GM19025 (cell line): ENCODE measurements around the gene OPN1MW.
"Not testable (repeated sequence)": the region's sequence is repeated elsewhere in the genome, so short reads cannot be mapped to it uniquely, and the experiment has no call there.

Source experiments
- ATAC-seq: cut with Tn5 transposase; IDR thresholded peaks from one replicate; pipeline ENCODE4 v1.9.1; 2021; ENCODE audit warnings: mild to moderate bottlenecking, low read depth, moderate library complexity; ENCODE audit not compliant: unreplicated experiment

Gene OPN1MW

DNA sequence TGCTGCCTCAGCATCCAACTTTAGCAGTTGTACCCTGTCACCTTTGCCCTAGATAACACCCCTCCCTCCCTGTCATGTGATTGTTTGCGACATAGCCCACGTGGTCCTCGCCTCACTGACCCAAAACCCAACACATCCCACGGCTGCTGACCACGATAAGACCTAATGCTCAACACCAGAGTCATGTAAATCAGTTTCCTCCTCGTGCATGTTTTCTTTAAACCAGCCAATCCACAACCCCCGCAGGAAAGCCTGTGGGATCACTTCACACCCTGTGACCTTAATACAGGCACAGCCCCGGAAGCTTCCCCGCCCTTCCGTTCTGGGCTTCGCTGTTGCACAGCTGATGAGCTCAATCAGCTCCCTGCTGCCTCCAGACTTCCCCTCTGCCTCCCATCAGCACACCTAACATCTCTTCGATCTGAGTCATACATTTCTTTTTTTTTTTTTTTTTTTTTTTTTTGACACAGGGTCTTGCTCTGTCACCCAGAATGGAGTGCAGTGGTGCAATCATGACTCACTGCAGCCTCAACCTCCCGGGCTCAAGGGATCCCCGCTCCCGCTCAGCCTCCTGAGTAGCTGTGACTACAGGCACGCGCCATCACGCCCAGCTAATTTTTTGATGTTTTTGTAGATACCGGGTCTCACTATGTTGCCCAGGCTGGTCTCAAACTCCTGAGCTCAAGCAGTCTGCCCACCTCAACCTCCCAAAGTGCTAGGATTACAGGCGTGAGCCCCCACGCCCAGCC, 27.4 kb downstream of the OPN1MW start:
- peak; percentile 78 for ATAC-seq

DNA sequence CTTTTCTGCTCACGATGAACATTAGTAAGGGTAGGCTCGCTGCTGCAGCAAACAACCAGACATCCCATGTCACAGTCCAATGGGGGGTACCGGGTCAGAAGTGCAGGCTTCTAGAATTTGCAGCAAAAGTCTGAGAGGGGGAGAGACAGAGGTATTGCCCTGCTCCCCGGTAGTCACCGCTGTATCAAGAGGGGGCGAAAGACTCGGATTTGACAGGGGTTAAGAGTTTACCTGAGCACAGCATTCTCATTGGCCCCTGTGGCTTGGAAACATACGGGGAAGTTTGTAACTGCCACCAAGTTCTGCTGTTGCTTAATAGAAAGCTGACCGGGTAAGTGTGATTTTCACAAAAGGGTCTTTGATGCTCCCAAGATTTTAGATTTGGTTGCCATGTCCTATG, 28.7 kb downstream of the OPN1MW start:
- not testable (repeated sequence) for ATAC-seq

DNA sequence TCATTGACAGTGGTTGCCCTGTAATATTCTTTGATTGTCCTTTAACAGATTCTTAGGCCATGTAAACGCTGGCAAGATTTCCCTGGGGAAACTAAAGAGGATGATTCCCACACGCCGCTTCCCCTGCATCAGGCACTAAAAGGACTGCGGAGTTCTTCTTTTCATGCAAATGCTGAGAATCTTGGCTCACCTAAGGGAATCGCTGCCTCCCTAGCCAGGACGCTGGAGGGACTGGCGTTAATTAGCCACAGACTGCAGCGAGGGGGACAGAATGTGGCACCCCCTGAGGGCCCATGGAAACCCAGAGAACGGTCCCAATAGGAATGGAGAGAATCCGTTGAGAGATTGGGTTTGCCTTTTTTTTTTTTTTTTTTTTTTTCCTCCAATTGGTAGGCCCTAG, 29.1 kb downstream of the OPN1MW start:
- ATAC-seq, result not testable (repeated sequence)

DNA sequence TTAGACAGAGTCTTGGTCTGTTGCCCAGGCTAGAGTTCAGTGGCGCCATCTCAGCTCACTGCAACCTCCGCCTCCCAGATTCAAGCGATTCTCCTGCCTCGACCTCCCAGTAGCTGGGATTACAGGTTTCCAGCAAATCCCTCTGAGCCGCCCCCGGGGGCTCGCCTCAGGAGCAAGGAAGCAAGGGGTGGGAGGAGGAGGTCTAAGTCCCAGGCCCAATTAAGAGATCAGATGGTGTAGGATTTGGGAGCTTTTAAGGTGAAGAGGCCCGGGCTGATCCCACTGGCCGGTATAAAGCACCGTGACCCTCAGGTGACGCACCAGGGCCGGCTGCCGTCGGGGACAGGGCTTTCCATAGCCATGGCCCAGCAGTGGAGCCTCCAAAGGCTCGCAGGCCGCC, 37.1 kb downstream of the OPN1MW start, which contains the start of gene OPN1MW2:
OPN1MW2 (plus strand) TSS at position 301 of the 400 bp plus-strand sequence; CDS start at position 361, 60 bp downstream.
- ATAC-seq, result not testable (repeated sequence)

DNA sequence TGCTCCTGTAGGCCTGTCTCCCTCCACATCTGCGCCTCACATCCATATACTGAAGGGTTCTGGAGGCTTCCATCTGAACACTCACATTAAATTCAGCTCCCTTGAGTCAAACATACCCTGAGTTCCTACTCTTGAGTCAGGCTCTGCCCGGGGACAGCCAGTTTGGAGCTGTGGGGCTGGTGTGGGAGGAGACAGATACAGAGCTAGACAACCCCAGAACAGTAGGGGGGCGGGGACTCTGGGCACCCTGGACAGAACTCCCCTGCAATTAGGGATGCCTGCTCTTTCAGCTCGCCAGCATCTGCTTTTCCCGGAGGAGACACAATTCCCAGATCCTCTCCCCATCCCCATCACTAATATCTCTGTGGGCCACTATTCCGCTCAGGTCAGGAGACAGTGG, 42.9 kb downstream of the OPN1MW start:
- not testable (repeated sequence) for ATAC-seq

DNA sequence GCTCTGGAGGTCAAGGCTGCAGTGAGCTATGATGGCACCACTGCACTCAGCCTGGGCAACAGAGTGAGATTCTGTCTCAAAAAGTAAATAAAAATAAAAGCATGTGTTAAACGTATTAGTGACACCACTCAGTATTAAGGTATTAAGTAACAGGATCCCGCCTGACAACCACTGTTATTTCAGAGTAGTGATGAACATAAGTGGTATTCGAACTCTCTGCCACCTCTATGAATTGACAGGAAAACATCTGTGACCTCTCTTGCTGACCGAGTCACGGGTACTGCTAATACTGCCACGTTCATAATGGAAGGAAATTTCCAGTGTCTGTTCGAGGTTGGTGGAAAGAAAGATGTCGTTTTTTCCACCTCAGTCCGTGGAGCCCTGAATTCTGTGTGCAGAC, 44.3 kb downstream of the OPN1MW start:
- not testable (repeated sequence) for ATAC-seq

DNA sequence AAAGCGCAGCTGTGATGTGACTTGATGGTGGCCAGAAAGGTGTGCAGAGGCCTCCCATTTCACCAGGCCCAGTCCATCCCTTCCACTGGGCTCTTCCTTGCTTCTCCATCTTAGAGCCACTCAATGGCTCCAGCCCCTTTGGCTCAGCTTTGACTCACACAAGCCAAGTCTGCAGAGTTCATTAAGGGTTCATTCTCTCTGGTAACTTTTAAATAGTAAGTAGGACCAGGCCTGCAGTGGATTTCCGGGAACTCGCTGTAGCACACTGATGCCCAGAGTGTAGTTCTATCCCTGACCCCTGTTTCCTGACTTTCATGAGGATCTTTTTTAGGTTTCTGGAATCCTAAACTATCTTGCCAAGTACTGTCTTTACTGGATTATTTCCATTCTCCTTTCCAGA, 49.0 kb downstream of the OPN1MW start:
- not testable (repeated sequence) for ATAC-seq

DNA sequence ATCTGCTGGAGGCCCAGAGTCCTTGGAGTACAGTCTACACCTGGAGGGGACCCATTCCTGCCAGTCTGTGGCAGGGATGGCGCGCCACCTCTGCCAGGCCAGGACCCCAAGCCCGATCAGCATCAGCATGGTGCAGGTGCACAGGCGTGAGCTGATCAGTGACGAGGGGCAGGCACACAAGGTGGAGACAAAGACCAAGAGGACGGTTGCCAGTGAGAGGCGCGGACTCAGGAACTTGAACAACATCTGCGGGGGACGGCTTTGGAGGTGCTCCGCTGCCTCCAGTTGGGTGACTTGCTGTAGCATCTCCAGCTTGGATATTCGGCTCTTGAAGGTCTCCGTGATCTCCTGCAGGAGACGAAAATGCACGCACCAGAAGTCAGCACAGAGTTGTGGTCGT, 51.2 kb downstream of the OPN1MW start:
- not testable (repeated sequence) for ATAC-seq

DNA sequence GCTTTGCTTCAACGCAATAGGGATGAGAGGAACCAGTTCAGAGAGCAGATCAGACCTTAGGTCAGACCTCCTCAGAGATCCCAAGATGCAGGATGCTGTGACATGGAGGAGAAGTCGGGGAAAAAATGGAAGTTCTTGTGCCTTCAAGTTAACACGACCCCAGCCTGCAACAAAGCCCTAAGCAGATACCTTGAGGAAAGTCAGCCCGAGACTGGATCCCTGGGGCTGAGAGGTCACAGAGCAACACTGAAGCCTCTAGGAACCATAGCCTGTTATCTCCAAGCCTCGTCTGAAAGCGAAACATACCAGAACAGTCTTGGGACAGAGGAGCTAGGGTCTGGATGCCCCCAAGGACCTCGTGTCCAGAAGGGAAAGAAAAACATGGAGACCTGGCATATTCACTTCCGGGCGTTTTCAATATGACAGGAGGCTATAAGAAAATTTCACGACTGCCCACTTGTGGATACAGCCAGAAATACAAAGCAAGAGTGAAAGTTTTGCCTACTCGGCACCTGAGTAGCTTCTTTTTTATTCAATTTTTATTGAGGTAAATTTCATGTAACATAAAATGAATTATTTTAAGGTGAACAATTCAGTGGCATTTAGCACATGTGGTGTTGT, 56.7 kb downstream of the OPN1MW start:
- not testable (repeated sequence) for ATAC-seq

DNA sequence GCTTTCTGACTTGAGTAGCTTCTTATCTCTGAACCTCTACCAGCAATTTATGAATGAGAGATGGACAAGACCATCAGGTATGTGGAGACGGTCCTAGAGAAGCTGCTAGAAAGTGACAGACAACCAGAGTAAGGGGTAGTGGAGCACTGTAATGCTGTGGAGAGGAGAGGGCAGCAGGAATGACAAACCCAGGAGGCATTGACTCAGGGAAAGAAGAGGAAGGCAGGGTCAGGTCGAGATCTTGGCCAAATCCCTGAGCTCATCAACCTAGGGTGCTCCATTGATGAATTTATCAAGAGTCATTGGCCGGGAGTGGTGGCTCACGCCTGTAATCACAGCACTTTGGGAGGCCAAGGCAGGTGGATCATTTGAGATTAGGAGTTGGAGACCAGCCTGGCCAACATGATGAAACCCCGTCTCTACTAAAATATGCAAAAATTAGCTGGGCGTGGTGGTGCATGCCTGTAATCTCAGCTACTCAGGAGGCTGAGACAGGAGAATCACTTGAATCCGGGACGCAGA, 57.6 kb downstream of the OPN1MW start:
- ATAC-seq, result not testable (repeated sequence)
